ENCODE data around the gene IGF2.

IGF2 gene

DNA sequence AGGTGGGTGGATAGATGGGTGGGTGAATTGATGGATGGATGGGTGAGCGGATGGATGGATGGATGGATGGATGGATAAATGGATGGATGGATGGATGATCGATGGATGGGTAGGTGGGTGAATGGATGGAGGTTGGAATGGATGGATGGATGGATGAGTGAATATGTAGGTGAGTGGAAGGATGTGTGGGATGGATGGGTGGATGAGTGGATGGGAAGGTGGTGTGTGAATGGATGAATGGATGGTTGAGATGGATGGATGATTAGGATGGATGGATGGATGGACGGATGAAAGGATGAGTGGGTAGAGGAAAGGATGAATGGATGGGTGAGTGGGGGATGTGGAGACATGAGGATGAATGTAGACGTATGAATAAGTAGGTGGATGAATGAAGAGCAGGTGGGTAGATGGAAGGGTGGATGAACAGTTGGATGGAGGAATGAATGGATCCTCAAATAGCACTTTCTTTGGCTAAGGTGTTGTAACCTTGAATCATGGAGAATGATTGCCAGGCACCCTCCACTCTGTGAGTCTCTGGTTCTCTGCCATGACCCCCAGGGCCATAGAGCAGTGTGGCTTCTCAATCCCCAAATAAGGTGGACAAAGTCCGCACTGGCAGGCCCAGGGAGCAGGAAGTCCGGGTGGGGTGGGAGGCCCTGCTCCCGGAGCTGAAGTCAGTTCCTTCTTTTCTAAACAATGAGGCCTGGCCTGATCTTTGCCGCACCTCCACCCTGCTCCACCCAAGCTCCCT, 36.9 kb downstream of the IGF2 start:
- DNase-seq = no peak

DNA sequence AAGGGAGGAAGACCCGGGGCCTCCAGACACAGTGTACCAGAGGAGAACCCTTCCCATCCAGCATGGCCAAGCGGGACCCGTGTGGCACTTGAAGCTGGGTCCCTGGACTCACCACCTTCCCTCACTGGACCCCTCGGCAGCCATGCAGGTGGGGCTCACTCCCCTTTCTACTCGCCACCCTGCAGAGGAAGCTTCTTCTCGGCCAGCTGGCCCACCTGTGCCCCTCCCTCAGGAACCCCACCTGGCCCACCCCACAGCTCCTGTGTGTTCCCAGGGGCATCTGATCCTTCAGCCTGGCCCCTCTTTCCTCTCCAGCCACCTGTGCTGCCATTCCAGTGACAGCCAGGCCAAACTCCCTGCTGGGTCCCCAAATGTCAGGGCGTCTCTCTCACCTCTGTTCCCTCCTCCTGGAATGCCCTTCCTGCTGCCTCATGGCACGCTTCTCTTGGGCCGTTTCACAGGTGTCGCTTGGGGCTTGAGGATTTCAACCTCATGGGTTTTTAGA, 38.0 kb downstream of the IGF2 start:
- DNase-seq = no peak

DNA sequence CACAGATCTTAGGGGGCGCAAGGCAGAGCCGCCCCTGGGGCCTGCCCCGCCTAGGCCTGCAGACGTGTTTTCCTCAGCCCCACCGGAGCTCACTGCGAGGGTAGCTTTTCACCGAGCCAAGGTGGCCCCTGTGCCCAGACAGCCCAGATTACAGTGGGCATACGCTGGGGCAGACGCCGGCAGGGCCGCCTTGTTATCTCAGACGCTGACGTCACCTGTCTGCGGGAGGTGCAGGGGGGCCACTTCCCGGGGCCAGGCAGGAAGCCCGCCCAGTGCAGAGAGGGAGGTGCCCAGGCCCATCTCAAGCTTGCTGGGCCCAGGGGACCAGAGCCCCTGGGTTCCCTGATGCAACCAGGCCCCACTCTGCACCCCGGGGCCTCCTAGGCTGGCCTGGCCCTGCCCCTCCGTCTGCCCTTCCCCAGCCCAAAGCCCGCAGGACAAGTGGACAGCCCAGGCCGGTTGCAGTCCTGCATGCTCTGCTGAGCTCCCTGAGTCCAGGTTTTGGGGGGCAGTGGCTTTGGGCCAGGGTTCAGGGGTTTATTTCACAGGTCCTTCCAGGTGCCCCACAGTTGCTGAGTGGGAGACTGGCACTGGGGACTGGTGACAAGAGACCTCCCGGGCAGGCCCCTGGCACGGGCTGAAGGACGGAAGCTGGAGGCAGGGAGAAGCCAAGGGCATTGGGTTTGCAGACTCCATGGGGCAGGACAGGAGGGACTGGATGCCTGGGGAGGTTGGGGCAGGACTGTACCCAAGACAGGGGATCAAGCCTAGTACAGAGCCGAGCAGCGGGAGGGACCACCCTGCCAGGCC, 38.6 kb downstream of the IGF2 start:
- no peak for DNase-seq

DNA sequence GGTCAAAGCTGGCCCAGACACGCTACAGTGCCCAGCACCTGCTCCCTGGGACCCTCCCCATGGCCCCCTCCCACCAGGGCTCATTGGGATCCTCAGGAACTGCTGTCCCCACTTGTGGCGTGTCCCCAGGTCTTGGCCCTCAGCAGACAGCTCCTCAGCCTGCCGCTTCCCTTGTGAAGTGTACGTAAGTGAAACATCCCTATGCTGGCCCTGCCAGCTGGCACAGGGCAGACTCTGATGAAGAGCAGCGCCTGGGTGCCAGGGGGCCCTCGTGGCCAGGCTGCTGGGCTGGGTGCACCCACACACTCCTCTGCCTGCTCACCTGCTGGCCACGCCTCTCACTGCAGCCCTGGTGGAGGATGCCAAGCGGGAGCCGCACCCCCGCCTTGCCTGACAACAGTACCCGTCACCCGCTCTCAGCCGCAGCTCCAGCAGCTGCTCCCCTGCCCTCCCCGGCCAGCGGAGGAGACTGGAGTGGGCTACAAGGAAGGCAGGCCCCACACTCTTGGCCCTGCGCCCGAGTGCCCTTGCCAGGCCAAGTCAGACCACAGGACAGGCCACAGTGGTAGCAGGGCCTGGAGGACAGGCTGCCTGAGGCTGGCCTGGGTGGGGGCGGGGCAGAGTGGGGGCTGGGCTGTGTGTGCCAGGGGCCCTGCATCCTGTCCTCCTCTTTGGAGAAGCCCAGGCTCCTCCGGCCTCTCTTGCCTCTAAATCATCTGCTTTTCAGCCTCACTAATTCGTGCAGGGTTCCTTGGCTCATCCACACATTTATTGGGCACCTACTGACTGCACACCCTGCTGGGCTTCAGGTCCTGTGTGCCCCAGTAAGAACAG, 39.5 kb downstream of the IGF2 start:
- DNase-seq = no peak

DNA sequence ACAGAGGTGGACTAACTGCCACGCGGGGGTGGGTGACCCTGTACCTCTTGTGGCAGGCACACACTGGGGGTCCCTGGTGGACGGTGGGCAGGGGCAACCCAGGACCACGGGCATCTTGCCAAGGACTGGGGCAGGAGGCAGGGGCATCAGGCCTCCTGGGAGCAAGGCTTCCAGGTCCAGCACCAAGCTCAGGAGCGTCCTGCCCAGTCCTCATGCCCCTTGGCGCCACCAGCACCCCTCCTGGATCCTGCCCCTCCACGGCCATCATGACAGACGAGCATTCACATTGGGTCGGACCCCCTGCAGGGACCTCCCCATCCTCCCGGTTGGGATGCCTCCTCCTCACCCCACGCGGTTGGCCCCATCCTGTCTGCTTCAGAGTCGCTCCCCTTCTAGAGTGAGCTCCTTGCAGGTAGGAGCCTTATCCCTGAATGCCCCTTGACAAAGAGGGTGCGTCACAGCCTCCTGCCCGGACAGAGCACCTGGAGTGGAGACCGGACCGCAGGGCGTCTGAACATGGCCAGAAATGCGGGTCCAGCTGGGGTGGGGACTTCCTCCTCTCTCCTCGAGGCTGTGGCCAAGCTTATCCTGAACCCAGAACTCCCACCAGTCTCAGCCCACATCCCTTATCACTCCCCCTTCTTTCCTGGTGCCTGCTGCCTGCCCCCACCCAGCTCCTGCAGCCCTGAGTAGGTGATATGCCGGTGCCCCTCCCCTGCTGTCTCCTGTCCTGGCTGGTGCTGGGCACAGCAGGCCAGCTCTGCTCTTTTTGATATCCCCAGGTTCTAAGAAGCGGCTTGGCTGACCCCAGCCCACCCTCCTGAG, 40.3 kb downstream of the IGF2 start:
- DNase-seq = no peak

DNA sequence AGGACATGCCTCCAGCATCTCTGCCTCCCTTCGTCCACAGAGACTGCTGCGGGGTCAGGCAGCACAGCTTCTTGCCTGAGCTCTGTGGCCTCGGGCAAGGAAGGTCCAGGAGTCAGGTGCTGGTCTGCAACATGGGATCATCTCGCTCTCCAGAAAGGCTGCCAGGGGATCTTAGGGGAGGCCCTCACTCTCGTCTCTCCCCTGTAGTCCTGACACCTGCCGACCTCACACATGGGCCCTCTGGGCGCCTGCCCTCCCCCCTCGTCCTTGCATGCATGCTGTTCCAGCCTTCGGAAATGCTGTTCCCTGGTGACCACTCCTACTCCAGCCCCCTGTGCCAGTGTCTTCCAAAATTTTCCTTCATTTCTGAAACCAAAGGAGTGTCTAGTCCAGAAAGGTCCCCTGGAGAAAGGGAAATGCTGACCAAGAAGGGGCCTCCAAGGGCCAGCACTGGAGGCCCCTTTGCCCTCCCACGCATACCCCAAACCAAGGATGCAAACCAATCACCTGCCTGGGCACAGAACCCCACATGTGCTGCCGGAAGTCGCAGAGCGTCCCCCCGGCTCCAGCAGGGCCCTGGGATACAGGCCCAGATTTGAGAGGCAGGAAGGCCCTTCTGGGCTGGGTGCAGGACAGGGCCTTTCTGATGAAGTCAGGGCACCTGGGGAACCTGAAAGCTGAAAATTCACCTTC, 41.0 kb downstream of the IGF2 start:
- DNase-seq = no peak

DNA sequence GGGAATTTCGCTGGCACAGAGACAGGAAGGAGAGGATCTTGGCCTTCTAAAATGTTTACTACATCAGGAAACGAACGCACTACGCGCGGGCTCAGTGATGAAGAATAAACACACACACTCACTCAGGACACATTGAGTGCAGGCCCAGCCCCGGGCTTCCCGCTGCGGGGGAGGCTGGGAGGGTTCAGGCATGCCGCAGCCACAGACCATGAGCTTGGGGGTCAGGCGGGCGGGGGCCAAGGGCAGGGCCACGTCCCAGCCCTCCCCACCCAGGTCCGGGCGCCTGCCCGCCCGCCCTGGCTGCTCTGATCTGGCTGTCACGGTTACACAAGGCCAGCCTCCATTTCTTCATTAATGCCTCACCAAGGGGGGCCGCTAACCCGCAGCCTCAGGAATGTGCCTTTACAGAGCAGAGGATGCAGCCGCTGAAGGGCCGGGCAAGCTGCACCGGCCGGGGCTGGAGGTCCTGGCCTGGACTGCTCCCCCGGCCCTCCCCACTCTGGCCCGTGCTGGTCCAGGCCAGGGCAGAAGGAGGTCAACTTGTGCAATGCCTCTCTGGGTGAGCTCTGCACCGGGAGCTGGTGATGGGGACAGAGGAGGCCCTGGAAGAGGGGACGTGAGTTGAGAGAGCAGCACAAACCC, 41.7 kb downstream of the IGF2 start:
- DNase-seq = peak; percentile 70

DNA sequence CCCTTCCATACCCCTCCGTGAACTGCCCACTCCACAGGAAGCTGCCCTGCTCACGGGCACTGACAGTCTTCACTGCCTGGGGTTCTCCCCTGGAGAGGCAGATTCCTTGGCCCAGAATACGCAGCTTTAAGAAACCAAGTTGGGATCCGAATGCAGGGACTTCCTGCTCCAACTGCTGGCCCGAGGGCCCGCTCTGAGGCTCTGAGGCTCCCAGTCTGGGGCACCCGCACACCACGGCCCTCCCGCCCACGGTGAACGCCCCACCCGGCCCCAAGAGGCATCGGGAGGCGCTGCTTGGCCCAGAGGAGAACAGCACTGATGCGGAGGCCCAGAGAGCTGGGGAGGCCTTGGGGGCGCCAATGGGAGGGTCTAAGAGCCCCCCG, 42.3 kb downstream of the IGF2 start:
- no peak for DNase-seq

DNA sequence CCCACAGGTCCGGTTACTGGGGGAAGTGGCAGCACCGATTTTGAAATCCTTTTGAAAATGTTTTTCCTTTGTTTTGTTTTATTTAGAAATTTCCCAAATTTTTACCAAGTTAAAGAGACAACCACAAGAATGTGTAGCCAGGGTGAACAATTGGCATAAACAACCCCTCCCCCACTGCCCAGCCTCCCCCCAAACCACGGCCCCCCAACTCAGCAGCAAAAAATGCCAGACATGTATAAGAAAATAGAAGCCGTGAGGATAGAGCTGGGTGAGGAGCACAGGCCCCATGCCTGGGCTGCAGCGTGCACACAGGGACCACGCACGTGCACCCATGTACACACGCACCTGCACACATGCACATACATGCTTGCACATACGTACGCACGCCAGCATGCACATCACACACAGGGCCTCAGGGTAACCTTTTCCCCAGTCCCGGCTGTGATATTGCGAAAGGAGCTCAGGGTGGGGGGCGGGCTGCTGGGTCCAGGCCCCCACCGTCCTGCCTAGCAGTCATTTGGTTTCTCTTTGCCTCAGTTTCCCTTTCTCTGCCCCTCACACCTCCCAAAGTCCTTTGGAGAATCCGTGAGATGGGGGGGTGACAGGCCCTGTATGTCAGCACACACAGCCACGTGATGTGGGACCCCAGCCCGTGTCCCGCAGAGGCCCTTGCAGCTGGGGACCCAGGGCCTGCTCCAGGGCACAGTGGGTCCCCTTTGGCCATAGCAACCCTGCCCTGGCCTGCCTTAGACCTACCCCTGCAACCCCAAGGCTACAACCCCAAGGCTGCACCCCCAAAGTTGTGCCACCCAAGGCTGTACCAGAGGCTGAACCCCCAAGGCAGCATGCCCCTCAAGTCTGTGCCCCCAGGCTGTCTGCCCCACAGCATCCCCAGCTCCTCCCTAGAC, 42.9 kb downstream of the IGF2 start:
- DNase-seq = peak; percentile 36

DNA sequence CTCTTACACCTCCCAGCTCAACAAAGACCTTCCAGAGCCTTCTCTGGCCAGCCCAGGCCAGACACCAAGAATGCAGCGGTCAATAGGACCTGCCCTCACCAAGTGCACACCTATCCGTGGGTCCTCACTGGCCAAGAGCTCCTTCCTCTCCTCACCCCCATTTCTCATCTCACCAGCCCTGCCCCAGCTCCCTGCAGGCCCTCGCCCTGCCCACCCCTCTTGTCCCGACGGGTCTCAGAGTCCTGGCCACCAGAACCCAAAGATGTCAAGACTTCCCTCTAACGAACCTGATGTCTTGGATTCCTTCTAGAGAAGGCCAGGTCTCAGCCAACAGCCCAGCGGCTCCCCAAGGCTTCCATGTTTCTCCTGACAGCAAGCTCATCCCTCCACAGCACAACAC, 43.6 kb downstream of the IGF2 start:
- DNase-seq = no peak

DNA sequence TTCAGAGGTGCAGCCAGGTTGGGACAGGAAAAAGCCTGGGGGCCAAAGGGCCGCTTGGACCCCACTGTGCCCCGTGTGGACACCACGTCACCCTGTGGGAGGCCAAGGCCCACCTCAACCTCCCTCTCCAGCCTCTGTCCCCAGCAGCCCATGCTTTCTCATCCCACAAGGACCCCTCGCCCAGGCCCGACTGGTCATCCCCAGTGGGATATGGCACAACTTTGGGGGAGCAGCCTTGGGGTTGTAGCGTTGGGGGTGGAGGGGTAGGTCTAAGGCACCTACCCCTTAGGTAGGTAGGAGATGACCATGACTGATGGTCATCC, 44.0 kb downstream of the IGF2 start:
- no peak for DNase-seq

DNA sequence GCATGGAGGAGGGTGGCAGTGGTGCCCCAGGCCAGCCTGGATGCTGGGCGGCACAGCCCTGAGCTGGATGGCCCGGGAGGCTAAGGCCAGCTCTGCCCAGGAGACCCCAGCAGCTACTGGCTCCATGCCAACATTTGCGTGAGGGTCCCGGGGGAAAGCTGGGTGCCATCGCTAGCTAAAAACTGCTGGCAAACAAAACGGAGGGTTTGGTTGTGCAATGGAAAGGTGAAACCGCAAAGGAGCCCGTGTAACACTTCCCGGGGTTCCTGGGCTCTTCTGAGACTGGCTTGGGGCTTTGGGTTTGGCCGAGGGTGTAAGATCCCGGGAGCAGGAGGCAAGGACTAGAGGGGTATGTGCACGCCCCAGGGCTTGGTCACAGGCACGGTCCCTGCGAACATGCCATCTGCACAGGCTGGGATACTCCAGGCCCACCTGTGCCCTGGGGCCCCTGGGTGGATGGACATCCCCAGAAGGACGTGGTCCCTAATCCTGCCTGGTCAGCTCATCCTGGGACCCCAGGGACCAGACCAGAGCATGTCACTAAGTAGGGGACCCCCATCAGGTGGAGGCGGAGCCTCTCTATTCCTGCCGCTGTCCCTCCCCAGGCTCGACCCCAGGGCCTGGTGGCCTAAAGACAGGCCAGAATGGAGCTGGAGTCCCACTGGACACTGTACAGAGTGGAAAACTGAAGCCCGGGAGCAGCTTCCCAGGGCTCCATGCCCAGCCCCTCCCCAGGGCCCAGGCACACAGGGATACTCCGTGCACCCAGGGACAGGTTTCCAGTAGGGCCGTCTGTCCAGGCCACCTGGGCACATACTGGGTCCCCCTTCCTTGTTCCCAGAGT, 44.6 kb downstream of the IGF2 start:
- no peak for DNase-seq

DNA sequence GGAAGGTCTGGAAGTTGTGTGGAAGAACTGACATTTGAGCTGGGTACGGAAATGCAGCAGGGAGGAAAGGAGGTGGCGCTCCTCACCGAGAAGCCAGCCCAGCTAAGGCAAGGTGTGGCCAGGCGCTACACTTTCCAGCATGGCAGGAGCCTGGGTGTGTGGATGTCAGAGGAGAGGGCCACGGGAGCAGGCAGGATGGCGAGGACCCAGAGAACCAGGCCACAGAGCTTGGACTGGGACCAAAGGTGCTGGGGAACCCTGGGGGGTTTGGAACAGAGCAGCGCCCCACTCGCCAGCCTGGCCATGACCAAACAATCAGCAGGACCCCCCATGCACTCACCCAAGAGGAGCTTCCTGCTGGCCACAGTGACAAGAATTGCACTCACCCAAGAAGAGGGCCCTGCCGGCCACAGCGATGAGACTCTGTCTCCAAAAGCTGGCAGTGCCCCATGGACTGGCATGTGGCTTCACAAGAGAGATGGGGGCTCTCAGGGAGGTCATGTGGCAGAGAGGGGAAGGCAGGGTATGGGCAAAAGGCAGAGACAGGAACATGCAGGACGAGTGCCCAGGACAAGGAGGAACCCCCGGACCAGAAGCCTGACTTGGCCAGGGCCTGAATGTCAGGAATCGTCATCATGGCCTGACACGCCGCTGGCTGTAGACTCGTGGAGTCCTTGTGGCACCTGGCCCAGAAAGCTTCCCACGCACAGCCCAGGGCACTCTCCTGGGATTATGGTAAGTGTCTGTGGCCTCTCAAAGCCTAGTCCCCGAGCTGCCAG, 45.4 kb downstream of the IGF2 start:
- no peak for DNase-seq

DNA sequence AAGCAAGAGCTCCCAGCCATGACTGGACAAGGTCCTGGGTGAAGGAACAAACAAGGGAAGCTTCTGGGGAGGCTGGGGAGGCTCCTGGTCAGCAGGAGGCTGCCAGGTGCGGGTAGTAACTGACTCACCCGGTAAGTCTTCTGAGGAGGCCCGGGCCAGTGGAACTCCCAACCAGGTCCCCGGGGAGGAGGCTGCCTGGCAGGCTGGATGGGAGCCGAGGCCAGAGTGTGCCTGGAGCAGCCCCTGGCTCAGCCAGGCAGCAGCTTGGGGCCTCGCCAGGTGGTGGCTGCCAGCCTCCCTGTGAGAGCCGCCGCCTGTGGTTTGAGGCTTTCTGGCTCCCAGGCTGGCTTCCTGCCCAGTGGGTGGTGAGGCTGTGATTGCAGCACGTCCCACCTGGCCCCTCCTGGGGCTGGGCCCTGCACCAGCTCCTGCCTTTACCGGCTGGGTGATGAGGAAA, 46.2 kb downstream of the IGF2 start:
- DNase-seq = no peak

DNA sequence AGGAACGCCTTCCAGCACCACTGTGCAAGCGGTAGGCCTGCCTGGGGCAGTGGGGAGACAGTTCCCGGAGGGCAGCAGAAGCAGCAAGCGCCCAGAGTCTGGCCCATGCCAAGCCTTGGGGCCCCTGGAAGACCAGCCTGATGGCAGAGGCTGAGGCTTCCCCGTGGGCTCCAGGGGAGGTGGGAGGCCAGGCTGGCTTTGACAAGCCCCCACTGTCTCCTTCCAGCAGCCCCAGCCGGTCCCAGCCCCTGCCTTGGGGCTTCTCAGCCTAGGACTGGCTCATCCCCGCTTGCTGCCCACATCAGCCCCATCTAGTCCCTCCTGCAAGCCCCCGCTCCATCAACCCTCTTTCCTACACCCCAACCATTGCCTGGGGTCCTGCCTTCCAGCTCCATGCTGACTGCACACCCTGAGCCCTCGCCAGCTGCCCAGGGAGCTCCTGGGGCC, 46.7 kb downstream of the IGF2 start:
- DNase-seq = no peak

DNA sequence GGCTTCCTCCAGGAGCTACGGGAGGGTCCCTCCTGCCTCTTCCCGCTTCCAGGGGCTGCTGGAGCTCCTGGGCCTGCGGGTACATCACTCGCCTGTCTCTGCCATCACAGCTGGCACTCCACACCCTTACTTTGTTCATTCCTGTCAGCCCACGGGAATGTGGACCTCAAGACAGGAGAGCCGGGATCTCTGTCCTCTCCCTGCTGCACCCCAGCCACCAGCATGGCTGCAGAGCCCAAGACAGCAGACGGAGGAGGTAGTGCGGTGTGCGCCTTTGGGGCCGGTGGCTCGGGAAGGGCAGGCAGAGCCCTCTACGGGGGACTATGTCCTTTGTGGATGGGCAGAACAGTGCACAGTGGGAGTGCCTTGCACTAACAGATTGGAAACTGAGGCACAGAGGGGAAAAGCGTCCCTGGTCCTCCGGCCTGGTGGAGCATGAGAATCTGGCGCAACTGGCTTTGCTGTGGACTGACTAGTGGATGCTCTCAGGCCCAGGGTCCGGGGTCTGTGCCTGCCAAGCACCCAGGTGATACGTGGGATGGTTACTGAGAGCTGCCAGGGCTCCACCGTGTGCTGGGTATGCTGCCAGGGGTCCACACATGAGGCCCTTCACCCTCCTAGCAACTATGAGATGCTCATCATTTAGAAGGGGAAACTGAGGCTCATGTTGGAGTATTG, 47.3 kb downstream of the IGF2 start:
- DNase-seq = no peak

DNA sequence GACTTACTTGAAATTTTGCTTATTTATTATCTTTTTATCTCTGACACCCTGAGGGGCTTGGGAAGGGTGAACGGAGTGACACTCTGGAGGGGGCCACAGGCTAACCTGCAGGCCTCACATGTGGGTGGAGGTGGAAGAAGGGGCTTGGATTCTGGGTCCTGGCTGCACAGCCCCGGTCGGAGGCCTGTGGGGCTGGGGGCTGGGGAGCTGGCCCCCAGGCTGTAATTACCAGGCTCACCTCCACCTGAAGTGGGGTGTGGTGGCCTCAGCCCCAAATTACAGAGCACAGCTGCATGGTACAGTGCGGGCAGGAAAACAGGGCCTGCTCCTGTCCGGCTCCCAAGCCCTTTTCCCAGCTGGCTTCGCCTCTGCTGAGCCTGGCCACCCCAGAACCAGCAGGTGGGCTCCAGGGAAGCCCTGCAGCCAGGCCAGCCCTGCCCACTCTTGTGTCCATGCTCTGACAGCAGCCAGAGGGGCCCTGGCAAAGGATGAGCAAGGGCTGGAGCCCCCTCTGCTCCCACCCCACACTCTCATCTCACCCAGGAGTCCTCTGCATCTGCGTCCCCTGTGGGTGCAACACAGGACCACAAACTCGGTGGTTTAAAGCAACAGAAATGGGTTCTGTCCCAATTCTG, 48.0 kb downstream of the IGF2 start:
- DNase-seq = no peak
